ENCODE measurements around the gene CMAS. TPM values are rescaled to one million over a fixed set of nuclear protein-coding genes. Genes with fewer than 3 reads are reported as not detected.

Gene CMAS
- total RNA-seq, 4 donors from 2014 or later: 22.0 to 32.9 (median 28.9) TPM

- intact Hi-C loops (cut with DNase I; ENCODE audit: low total_unique reads): no loop called here
- DNase-seq (ENCODE audit: low spot score in 2 of 2): no peak
- TF ChIP-seq POLR2A (IDR thresholded peaks at IDR 0.05) (no peak), CTCF (IDR thresholded peaks at IDR 0.05) (no peak)
- no peak overlapping the region for H3K4me3 ChIP-seq (ENCODE audit: low read depth, poor library complexity, severe bottlenecking)
- 82 to 85% methylated on average over 9 of the region's 9 CpGs for WGBS, 2 donors
Measured at GRCh38 chr12:22042976-22043669, 2.9 kb upstream of the CMAS start.

- intact Hi-C loops (cut with DNase I; ENCODE audit: low total_unique reads): no loop called here
- 83 to 87% methylated on average over 2 of the region's 2 CpGs for WGBS, 2 donors
- no peak for DNase-seq (ENCODE audit: low spot score in 2 of 2)
- TF ChIP-seq CTCF (IDR thresholded peaks at IDR 0.05) (no peak), POLR2A (IDR thresholded peaks at IDR 0.05) (no peak)
- H3K4me3 ChIP-seq (ENCODE audit: low read depth, poor library complexity, severe bottlenecking): no peak overlapping the region
Measured at GRCh38 chr12:22043943-22044342, 2.1 kb upstream of the CMAS start.

- no peak for DNase-seq (ENCODE audit: low spot score in 2 of 2)
- intact Hi-C loops (cut with DNase I; ENCODE audit: low total_unique reads): no loop called here
- no peak for TF ChIP-seq CTCF (IDR thresholded peaks at IDR 0.05)
- TF ChIP-seq POLR2A (IDR thresholded peaks at IDR 0.05): no peak
- WGBS, 2 donors: 44 to 45% methylated on average over 2 of the region's 2 CpGs
- H3K4me3 ChIP-seq (ENCODE audit: low read depth, poor library complexity, severe bottlenecking): no peak overlapping the region
Measured at GRCh38 chr12:22044391-22044790, 1.6 kb upstream of the CMAS start.

GRCh38 chr12:22046968-22047390, 961 bp downstream of the CMAS start:
- no peak for TF ChIP-seq POLR2A (IDR thresholded peaks at IDR 0.05)
- no peak for TF ChIP-seq CTCF (IDR thresholded peaks at IDR 0.05)
- intact Hi-C loops (cut with DNase I; ENCODE audit: low total_unique reads): no loop called here
- 8 to 10% methylated on average over 6 of the region's 6 CpGs for WGBS, 2 donors
- no peak for DNase-seq (ENCODE audit: low spot score in 2 of 2)
- H3K4me3 ChIP-seq (ENCODE audit: low read depth, poor library complexity, severe bottlenecking): peak overlapping the region; percentile 83

- WGBS, 2 donors: 67 to 71% methylated on average over 2 of the region's 2 CpGs
- H3K4me3 ChIP-seq (ENCODE audit: low read depth, poor library complexity, severe bottlenecking): no peak overlapping the region
- DNase-seq (ENCODE audit: low spot score in 2 of 2): no peak
- TF ChIP-seq CTCF (IDR thresholded peaks at IDR 0.05) (no peak), POLR2A (IDR thresholded peaks at IDR 0.05) (no peak)
- intact Hi-C loops (cut with DNase I; ENCODE audit: low total_unique reads): no loop called here
Measured at GRCh38 chr12:22047494-22047893, 1.5 kb downstream of the CMAS start.

Measured in lower leg skin (tissue), 4 donors.